Adrenal gland (tissue), 5 donors: ENCODE data around the gene ACY1.

ENCODE experiments used
- POLR2A ChIP-seq, 2 donors: fragments of 450-650 bp; IDR thresholded peaks; one replicate each; pipeline ENCODE4 v1.6.1; 2017; ENCODE audit warnings: antibody characterized with exemption in 2 of 2, mild to moderate bottlenecking in 2 of 2, moderate library complexity in 1 of 2
- TF ChIP-seq, protein P1 (sequence below), 6 experiments: fragments of 450-650 bp in 4 of 6; fragments of 200-600 bp in 2 of 6; sonication (generic) in 1 of 6; IDR thresholded peaks; 1 replicate in 5 of 6; 2 replicates in 1 of 6; pipeline versions ENCODE4 v1.5.1 to v1.8.0; 2016 to 2021; ENCODE audit warnings: antibody characterized with exemption in 6 of 6, mild to moderate bottlenecking in 2 of 6, moderate library complexity in 1 of 6
- donor health status: DM: no; HTN: no; CAD: no.

DNA sequence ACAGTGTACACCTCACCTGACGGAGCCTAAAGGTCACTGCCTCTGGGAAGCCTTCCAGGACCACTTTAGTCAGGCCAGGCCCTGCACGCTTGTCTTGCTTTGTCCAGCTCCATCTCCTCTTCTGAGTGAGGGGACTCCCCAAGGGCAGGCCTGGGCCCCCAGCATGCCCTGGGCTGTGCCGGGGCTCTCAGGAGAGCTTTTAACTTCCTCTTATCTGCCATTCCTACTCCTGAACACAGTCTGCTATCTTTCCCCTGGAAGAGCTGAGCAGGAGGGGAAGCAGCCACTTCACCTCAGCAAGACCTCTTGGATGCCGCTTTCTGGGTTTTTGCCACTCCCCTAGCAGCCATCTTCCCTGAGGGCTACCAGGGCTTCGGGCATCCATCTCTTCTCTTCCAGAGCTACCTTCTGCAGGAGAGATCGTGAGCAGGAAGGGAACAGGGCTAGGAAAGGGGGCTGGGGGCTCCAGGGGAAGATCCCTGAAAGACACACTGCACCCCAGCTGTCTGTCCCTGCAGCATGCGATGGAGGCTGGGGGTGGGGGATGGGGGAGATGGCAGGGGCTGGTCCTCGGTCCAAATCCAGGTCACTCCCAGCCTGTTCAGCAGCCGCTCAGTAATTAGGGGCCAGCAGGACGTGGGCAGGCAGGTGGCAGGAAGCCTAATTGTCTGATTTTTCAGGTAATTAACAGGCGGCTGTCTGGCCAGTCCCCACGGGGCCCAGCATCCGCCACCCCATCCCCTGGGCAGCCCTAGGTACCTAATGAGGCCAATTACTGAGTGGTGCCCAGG is 32.3 kb downstream of the ACY1 start:
- TF ChIP-seq, protein P1, sequence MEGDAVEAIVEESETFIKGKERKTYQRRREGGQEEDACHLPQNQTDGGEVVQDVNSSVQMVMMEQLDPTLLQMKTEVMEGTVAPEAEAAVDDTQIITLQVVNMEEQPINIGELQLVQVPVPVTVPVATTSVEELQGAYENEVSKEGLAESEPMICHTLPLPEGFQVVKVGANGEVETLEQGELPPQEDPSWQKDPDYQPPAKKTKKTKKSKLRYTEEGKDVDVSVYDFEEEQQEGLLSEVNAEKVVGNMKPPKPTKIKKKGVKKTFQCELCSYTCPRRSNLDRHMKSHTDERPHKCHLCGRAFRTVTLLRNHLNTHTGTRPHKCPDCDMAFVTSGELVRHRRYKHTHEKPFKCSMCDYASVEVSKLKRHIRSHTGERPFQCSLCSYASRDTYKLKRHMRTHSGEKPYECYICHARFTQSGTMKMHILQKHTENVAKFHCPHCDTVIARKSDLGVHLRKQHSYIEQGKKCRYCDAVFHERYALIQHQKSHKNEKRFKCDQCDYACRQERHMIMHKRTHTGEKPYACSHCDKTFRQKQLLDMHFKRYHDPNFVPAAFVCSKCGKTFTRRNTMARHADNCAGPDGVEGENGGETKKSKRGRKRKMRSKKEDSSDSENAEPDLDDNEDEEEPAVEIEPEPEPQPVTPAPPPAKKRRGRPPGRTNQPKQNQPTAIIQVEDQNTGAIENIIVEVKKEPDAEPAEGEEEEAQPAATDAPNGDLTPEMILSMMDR (IDR thresholded peaks at IDR 0.05) = no peak
- TF ChIP-seq POLR2A (IDR thresholded peaks at IDR 0.05) = no peak
